Hepatocyte (in vitro differentiated cells): Measurements from ENCODE around the gene KIAA0040. TPM values are rescaled to one million over a fixed set of nuclear protein-coding genes. Genes with fewer than 3 reads are reported as not detected.

Experiments used
- DNase-seq: peaks from one replicate; pipeline ENCODE4 v3.0.0-alpha.2; 2016; ENCODE audit warnings: low spot score
- H2AFZ ChIP-seq: fragments of 200-600 bp; sonication (generic); 2 replicates; pipeline ENCODE4 v1.6.0; 2016; ENCODE audit warnings: antibody characterized with exemption, mild to moderate bottlenecking
- H3K27ac ChIP-seq: fragments of 200-600 bp; sonication (generic); 2 replicates; pipeline ENCODE4 v1.5.1; 2016; ENCODE audit warnings: mild to moderate bottlenecking
- H3K27me3 ChIP-seq: fragments of 200-600 bp; sonication (generic); 2 replicates; pipeline ENCODE4 v1.6.1; 2016
- H3K36me3 ChIP-seq: fragments of 200-600 bp; sonication (generic); replicated peaks from 2 replicates; pipeline ENCODE4 v1.5.1; 2016; ENCODE audit warnings: low read depth; ENCODE audit not compliant: insufficient read depth
- H3K4me1 ChIP-seq: fragments of 200-600 bp; sonication (generic); 2 replicates; pipeline ENCODE4 v1.5.1; 2016; ENCODE audit warnings: mild to moderate bottlenecking, moderate library complexity; ENCODE audit not compliant: insufficient read depth
- H3K4me2 ChIP-seq: fragments of 200-600 bp; sonication (generic); 2 replicates; pipeline ENCODE4 v1.6.0; 2016
- H3K4me3 ChIP-seq: fragments of 200-600 bp; sonication (generic); 2 replicates; pipeline ENCODE4 v1.5.1; 2016; ENCODE audit warnings: mild to moderate bottlenecking
- H3K79me2 ChIP-seq: fragments of 200-600 bp; sonication (generic); 2 replicates; pipeline ENCODE4 v1.6.0; 2017; ENCODE audit warnings: mild to moderate bottlenecking
- H3K9me2 ChIP-seq: fragments of 200-600 bp; sonication (generic); replicated peaks from 2 replicates; pipeline ENCODE4 v1.6.0; 2017; ENCODE audit warnings: mild to moderate bottlenecking; ENCODE audit not compliant: insufficient read depth
- H3K9me3 ChIP-seq: fragments of 200-600 bp; sonication (generic); 2 replicates; pipeline ENCODE4 v1.5.1; 2016; ENCODE audit warnings: low read depth, mild to moderate bottlenecking
- H4K20me1 ChIP-seq: fragments of 200-600 bp; sonication (generic); 2 replicates; pipeline ENCODE4 v1.6.0; 2016; ENCODE audit warnings: mild to moderate bottlenecking; ENCODE audit not compliant: insufficient read depth, poor library complexity, severe bottlenecking
- CTCF ChIP-seq: fragments of 200-600 bp; sonication (generic); IDR thresholded peaks from 2 replicates; pipeline ENCODE4 v1.5.1; 2016; ENCODE audit warnings: antibody characterized with exemption, mild to moderate bottlenecking; ENCODE audit not compliant: poor library complexity
- EZH2 ChIP-seq: fragments of 200-600 bp; sonication (generic); IDR thresholded peaks from 2 replicates; pipeline ENCODE4 v1.6.1; 2016; ENCODE audit warnings: antibody characterized with exemption, mild to moderate bottlenecking, borderline replicate concordance
- EZH2phosphoT487 ChIP-seq: fragments of 200-600 bp; sonication (generic); IDR thresholded peaks from one replicate; pipeline ENCODE4 v1.6.1; 2018; ENCODE audit warnings: antibody characterized with exemption, mild to moderate bottlenecking, low read depth, moderate library complexity; ENCODE audit not compliant: unreplicated experiment, severe bottlenecking
- WGBS: methylation state at CpG from one replicate; pipeline ENCODE4 v1.1.6; 2016; ENCODE audit warnings: low lambda C conversion rate; ENCODE audit errors: missing lambda C conversion rate; 5-methylcytosine and 5-hydroxymethylcytosine counted together
- polyA plus RNA-seq: library from polyadenylated mRNA; unstranded; fragments of >200 nt; fragmentation: Nextera tagmentation; extraction: Ambion mirVana; gene quantifications from 2 replicates; pipeline ENCODE4 v1.2.1, GENCODE V29; 2016
- total RNA-seq: library from RNA; depleted of rRNA; stranded (reverse); fragments of >200 nt; gene quantifications from 2 replicates; pipeline ENCODE4 v1.2.3, GENCODE V29; 2014

KIAA0040 gene
- total and polyA plus RNA-seq, 2 experiments from 2014 or later = 4.5 to 8.1 TPM

GRCh38 chr1:175200678-175201521 lies 8.3 kb upstream of the KIAA0040 start:
- no peaks in the 10 kb centered on the region for H4K20me1 ChIP-seq
- peak; percentile 23 for DNase-seq
- H2AFZ ChIP-seq = no peak overlapping the region
- peaks cover 19% of the 10 kb centered on the region for H3K4me1 ChIP-seq
- H3K27ac ChIP-seq = peak overlapping the region; percentile 78
- H3K79me2 ChIP-seq = no peaks in the 10 kb centered on the region
- no peaks in the 10 kb centered on the region for H3K36me3 ChIP-seq
- H3K4me3 ChIP-seq = no peak overlapping the region
- H3K4me2 ChIP-seq = peak overlapping the region; percentile 62
- H3K27me3 ChIP-seq = no peaks in the 10 kb centered on the region
- TF ChIP-seq EZH2phosphoT487 = no peak
- TF ChIP-seq EZH2 = no peak
- TF ChIP-seq CTCF = no peak
- 54% methylated on average over 7 of the region's 7 CpGs for WGBS
- H3K9me2 ChIP-seq = no peaks in the 10 kb centered on the region
- H3K9me3 ChIP-seq = no peaks in the 10 kb centered on the region

- no peaks in the 10 kb centered on the region for H3K79me2 ChIP-seq
- DNase-seq = no peak
- TF ChIP-seq EZH2phosphoT487 (no peak), EZH2 (no peak), CTCF (no peak)
- H3K9me2 ChIP-seq = no peaks in the 10 kb centered on the region
- no peaks in the 10 kb centered on the region for H3K9me3 ChIP-seq
- no peak overlapping the region for H3K4me2 ChIP-seq
- no peak overlapping the region for H3K4me3 ChIP-seq
- no peaks in the 10 kb centered on the region for H3K27me3 ChIP-seq
- H3K36me3 ChIP-seq = no peaks in the 10 kb centered on the region
- no peak overlapping the region for H3K27ac ChIP-seq
- H4K20me1 ChIP-seq = no peaks in the 10 kb centered on the region
- H2AFZ ChIP-seq = no peak overlapping the region
- peaks cover 19% of the 10 kb centered on the region for H3K4me1 ChIP-seq
Measured at GRCh38 chr1:175198332-175198731, 5.8 kb upstream of the KIAA0040 start.

GRCh38 chr1:175197531-175197930 lies 5.0 kb upstream of the KIAA0040 start:
- Histone ChIP-seq H3K4me2 (no peak overlapping the region), H3K4me3 (no peak overlapping the region), H3K4me1 (peaks cover 19% of the 10 kb centered on the region), H3K9me2 (no peaks in the 10 kb centered on the region), H3K27ac (no peak overlapping the region), H2AFZ (no peak overlapping the region), H3K79me2 (no peaks in the 10 kb centered on the region), H3K9me3 (no peaks in the 10 kb centered on the region), H3K27me3 (no peaks in the 10 kb centered on the region), H4K20me1 (no peaks in the 10 kb centered on the region), H3K36me3 (no peaks in the 10 kb centered on the region)
- peak; percentile 30 for DNase-seq
- 77% methylated on average over 2 of the region's 2 CpGs for WGBS
- TF ChIP-seq EZH2phosphoT487 (no peak), EZH2 (no peak), CTCF (no peak)
